ENCODE results near the gene TOMM20L. TPM values are rescaled to one million over a fixed set of nuclear protein-coding genes. Genes with fewer than 3 reads are reported as not detected.

TOMM20L gene
- total and polyA plus RNA-seq, 2 of the 13 experiments (the other 11 are each of a cell fraction or from before 2014, with no cell fraction given): 0.46 TPM; not detected in 1

DNA sequence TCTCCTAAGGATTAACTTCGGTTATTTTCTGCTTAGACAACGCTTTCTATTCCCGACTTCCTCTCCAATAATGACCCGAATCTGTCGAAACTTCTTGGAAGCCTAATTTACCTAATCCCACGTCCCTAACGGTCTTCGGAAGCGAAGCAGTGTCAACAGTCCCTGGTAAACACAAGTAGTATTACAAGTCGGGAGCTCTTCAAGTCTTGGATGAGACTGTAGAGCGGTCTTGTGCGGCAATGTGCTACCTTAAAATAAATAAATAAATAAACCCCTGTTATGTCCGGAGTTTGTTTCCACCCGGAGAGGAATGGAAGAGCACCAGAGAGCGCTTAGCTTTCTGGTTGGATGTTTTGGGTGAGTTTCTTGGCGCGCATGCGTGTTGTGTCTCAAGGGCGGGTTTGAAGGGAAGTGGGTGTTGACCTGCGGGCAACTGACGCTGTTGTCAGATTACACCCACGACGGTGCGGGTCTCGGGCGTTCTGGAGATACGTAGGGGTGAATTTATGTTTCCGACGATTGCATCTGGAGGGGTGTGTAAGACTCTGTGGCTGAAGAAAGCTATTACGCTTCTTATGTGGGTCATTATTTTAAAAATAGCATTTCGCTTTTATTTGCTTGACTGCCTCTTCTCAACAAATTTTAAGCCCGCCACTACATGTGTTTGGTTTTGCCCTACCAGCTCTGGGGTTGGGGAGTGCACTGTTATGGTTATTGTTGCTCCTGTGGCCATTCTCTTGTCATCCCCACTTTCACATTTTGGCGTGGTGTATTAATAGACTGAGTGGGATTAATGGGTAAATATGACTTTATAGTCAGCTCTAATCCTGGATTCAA, 31.8 kb downstream of the TOMM20L start, which contains the start of the genes KIAA0586 and TIMM9 (continued):
- TF ChIP-seq, protein P1, sequence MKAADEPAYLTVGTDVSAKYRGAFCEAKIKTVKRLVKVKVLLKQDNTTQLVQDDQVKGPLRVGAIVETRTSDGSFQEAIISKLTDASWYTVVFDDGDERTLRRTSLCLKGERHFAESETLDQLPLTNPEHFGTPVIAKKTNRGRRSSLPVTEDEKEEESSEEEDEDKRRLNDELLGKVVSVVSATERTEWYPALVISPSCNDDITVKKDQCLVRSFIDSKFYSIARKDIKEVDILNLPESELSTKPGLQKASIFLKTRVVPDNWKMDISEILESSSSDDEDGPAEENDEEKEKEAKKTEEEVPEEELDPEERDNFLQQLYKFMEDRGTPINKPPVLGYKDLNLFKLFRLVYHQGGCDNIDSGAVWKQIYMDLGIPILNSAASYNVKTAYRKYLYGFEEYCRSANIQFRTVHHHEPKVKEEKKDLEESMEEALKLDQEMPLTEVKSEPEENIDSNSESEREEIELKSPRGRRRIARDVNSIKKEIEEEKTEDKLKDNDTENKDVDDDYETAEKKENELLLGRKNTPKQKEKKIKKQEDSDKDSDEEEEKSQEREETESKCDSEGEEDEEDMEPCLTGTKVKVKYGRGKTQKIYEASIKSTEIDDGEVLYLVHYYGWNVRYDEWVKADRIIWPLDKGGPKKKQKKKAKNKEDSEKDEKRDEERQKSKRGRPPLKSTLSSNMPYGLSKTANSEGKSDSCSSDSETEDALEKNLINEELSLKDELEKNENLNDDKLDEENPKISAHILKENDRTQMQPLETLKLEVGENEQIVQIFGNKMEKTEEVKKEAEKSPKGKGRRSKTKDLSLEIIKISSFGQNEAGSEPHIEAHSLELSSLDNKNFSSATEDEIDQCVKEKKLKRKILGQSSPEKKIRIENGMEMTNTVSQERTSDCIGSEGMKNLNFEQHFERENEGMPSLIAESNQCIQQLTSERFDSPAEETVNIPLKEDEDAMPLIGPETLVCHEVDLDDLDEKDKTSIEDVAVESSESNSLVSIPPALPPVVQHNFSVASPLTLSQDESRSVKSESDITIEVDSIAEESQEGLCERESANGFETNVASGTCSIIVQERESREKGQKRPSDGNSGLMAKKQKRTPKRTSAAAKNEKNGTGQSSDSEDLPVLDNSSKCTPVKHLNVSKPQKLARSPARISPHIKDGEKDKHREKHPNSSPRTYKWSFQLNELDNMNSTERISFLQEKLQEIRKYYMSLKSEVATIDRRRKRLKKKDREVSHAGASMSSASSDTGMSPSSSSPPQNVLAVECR (CRISPR knock-in tag; IDR thresholded peaks at IDR 0.05; ENCODE audit: borderline replicate concordance): peak; percentile 80
- TF ChIP-seq TCF7L2 (IDR thresholded peaks at IDR 0.05; ENCODE audit: low read depth, low read length): no peak
- no peak for TF ChIP-seq SOX13 (IDR thresholded peaks at IDR 0.05)
- TF ChIP-seq SOX13 (CRISPR knock-in tag; conservative IDR thresholded peaks at IDR 0.05 in 1 of 2, IDR thresholded peaks at IDR 0.05 in 1 of 2): peak; percentile 19 to 68; a peak in 1 of 4 replicates
- TF ChIP-seq ZNF768 (CRISPR knock-in tag; IDR thresholded peaks at IDR 0.05): no peak
- no peak for TF ChIP-seq U2AF1 (optimal IDR thresholded peaks at IDR 0.05; ENCODE audit: low read depth, low read length)
- TF ChIP-seq ISL2 (CRISPR knock-in tag; IDR thresholded peaks at IDR 0.05): peak; percentile 17; the same call in 1 of the 2 replicates
- TF ChIP-seq MAFK (conservative IDR thresholded peaks at IDR 0.05 in 1 of 2, IDR thresholded peaks at IDR 0.05 in 1 of 2; ENCODE audit: low read length in 2 of 2): no peak
- no peak for TF ChIP-seq ZNF572 (CRISPR knock-in tag; IDR thresholded peaks at IDR 0.05)
- TF ChIP-seq ZC3H4 (CRISPR knock-in tag; IDR thresholded peaks at IDR 0.05; ENCODE audit: borderline replicate concordance): no peak
- peak; percentile 42; the same call in 1 of the 2 replicates for TF ChIP-seq HOXA3 (CRISPR knock-in tag; IDR thresholded peaks at IDR 0.05)
- TF ChIP-seq CC2D1A (CRISPR knock-in tag; IDR thresholded peaks at IDR 0.05): no peak
- TF ChIP-seq ZNF354B (CRISPR knock-in tag; IDR thresholded peaks at IDR 0.05): no peak
- no peak for TF ChIP-seq ZNF234 (CRISPR knock-in tag; conservative IDR thresholded peaks at IDR 0.05)
- no peak for TF ChIP-seq ARNT2 (CRISPR knock-in tag; IDR thresholded peaks at IDR 0.05; ENCODE audit: low read depth)
- no peak; the same call in none of the 2 replicates for TF ChIP-seq ZNF556 (CRISPR knock-in tag; IDR thresholded peaks at IDR 0.05; ENCODE audit: borderline replicate concordance)
- TF ChIP-seq, protein P2, sequence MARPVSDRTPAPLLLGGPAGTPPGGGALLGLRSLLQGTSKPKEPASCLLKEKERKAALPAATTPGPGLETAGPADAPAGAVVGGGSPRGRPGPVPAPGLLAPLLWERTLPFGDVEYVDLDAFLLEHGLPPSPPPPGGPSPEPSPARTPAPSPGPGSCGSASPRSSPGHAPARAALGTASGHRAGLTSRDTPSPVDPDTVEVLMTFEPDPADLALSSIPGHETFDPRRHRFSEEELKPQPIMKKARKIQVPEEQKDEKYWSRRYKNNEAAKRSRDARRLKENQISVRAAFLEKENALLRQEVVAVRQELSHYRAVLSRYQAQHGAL (CRISPR knock-in tag; IDR thresholded peaks at IDR 0.05; ENCODE audit: not compliant biosample characterization): no peak
- TF ChIP-seq, protein P3, sequence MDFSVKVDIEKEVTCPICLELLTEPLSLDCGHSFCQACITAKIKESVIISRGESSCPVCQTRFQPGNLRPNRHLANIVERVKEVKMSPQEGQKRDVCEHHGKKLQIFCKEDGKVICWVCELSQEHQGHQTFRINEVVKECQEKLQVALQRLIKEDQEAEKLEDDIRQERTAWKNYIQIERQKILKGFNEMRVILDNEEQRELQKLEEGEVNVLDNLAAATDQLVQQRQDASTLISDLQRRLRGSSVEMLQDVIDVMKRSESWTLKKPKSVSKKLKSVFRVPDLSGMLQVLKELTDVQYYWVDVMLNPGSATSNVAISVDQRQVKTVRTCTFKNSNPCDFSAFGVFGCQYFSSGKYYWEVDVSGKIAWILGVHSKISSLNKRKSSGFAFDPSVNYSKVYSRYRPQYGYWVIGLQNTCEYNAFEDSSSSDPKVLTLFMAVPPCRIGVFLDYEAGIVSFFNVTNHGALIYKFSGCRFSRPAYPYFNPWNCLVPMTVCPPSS (IDR thresholded peaks at IDR 0.05): no peak
- no peak for TF ChIP-seq CHCHD3 (CRISPR knock-in tag; IDR thresholded peaks at IDR 0.05)
- 0 out of 2 replicates have a peak, but pooled peaks have one; percentile 61 for TF ChIP-seq SMAD3 (CRISPR knock-in tag; IDR thresholded peaks at IDR 0.05)
- no peak for TF ChIP-seq BHLHE40 (IDR thresholded peaks at IDR 0.05; ENCODE audit: low read length)
- no peak for TF ChIP-seq STAG1 (CRISPR knock-in tag; IDR thresholded peaks at IDR 0.05)
- no peak for TF ChIP-seq ZNF510 (CRISPR knock-in tag; IDR thresholded peaks at IDR 0.05; ENCODE audit: low read depth)

Data from HepG2 (cell line).